ENCODE data around the gene CYP26B1.
"Not testable (repeated sequence)": the region's sequence is repeated elsewhere in the genome, so short reads cannot be mapped to it uniquely, and the experiment has no call there.

CYP26B1 gene

DNA sequence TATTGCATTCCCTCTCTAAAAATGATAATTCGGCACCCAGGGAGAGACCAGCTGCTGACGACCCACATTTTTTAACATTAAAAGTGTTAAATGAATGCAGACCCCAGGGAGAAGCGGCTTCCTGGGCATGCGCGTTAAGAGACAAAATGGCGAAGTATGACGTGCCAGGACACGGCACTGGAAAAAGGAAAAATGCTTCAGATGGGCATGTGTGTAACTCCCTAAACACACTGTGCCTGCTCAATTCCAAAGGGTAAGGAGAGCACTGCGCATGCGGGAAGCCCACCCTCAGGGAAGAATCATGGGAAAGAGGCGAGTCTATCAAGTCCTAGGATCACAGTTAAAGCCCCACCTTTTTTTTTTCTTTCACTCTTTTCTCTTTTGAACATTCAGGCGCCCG is 58.1 kb downstream of the CYP26B1 start:
- TF ChIP-seq, protein P1, sequence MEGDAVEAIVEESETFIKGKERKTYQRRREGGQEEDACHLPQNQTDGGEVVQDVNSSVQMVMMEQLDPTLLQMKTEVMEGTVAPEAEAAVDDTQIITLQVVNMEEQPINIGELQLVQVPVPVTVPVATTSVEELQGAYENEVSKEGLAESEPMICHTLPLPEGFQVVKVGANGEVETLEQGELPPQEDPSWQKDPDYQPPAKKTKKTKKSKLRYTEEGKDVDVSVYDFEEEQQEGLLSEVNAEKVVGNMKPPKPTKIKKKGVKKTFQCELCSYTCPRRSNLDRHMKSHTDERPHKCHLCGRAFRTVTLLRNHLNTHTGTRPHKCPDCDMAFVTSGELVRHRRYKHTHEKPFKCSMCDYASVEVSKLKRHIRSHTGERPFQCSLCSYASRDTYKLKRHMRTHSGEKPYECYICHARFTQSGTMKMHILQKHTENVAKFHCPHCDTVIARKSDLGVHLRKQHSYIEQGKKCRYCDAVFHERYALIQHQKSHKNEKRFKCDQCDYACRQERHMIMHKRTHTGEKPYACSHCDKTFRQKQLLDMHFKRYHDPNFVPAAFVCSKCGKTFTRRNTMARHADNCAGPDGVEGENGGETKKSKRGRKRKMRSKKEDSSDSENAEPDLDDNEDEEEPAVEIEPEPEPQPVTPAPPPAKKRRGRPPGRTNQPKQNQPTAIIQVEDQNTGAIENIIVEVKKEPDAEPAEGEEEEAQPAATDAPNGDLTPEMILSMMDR (conservative IDR thresholded peaks at IDR 0.05; ENCODE audit: control insufficient read depth, insufficient read depth, low read depth, low read length) = no peak
- DNase-seq (ENCODE audit: low read depth) = no peak
- H3K4me3 ChIP-seq (ENCODE audit: control insufficient read depth, low read depth, low read length) = no peak overlapping the region

DNA sequence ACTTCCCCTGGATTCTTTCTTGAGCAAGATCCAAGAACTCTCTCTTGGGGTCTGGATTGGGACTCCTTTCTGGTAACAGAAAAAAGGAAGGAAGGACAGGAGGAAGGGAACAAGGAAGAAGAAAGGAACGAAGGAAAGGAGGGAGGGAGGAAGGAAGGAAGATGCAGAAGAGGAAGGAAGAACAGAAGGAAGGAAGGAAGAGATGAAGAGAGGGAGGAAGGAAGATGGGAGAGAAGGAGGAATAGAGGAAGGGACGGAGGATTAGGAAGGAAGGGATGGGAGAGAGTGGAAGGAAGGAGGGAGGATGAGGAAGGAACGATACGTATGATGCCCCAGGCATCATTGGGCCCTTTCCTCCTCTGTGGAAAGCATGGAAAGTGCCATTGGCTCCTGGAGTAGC is 58.6 kb downstream of the CYP26B1 start:
- no peak for DNase-seq (ENCODE audit: low read depth)
- H3K4me3 ChIP-seq (ENCODE audit: control insufficient read depth, low read depth, low read length) = no peak overlapping the region
- TF ChIP-seq, protein P1 (conservative IDR thresholded peaks at IDR 0.05; ENCODE audit: control insufficient read depth, insufficient read depth, low read depth, low read length) = no peak

DNA sequence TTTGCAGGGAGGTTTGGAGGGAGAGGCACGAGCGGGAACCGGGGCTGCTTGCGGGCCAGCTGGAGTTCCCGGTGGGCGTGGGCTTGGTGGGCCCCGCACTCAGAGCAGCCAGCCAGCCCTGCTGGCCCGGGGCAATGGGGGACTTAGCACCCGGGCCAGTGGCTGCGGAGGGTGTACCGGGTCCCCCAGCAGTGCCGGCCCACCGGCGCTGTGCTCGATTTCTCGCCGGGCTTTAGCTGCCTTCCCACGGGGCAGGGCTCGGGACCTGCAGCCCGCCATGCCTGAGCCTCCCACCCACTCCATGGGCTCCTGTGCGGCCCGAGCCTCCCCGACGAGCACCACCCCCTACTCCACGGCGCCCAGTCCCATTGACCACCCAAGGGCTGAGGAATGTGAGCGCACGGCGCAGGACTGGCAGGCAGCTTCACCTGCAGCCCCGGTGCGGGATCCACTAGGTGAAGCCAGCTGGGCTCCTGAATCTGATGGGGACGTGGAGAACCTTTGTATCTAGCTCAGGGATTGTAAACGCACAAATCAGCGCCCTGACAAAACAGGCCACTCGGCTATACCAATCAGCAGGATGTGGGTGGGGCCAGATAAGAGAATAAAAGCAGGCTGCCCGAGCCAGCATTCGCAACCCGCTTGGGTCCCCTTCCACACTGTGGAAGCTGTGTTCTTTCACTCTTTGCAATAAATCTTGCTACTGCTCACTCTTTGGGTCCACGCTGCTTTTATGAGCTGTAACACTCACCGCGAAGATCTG is 60.6 kb downstream of the CYP26B1 start:
- not testable (repeated sequence) for H3K4me3 ChIP-seq (ENCODE audit: control insufficient read depth, low read depth, low read length); DNase-seq (ENCODE audit: low read depth)

DNA sequence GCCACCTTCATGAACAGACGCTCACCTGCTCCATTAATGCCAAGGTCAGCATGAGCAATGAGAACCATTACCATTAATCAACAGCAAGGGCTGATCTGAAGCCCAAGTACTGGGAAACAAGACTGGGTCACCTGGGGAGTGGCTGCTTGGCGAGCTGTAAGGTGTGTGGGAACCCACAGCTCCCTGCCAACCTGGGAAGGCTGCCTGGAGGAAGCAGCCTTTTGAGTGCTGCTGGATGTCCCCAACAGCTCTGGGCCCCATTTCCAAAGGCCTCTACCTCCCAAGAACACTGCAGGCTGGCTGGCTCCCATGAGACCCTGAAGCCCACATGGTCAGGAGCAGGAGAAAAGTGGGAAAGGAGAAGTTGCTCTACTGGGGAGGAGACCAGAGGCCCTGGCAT is 62.1 kb downstream of the CYP26B1 start:
- no peak overlapping the region for H3K4me3 ChIP-seq (ENCODE audit: control insufficient read depth, low read depth, low read length)
- TF ChIP-seq, protein P1 (conservative IDR thresholded peaks at IDR 0.05; ENCODE audit: control insufficient read depth, insufficient read depth, low read depth, low read length) = no peak
- DNase-seq (ENCODE audit: low read depth) = no peak

DNA sequence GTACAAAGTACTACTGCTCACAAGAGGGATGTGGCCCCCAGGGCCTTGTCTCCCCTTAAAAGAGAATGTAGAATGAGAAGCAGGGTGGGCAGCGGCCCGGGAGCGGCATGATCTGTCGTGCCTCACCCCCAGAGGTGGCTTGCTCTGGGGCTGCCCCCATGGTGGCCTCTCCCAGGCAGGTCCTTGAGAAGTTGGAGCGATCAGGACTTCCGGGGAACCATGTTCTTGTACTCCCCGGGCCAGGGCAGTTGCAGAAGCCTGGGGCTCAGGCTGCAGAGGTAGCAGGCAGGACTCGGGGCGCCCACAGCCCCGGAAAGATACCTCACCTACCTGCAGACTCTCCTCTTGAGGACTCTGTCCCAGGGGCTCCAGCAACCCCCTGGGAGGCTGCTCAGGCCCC is 62.6 kb downstream of the CYP26B1 start:
- no peak overlapping the region for H3K4me3 ChIP-seq (ENCODE audit: control insufficient read depth, low read depth, low read length)
- TF ChIP-seq, protein P1 (conservative IDR thresholded peaks at IDR 0.05; ENCODE audit: control insufficient read depth, insufficient read depth, low read depth, low read length) = no peak
- DNase-seq (ENCODE audit: low read depth) = no peak

DNA sequence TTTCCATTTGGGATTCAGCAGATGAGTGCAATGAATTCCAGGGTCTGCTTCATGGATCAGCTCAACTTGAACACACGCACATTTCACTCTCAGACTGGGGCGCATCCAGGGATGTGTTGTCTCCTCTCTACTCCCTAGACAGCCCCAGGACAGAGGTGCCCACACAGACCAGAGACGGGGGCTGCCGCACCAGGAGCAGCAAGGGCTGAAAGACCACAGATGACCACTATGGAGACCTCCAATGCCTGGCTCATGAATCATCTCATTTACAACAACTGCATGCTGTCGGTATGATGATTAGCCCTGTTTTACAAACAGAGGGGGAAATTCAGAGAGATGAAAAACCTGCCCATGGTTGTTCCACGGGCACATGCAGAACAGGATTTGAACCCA is 63.1 kb downstream of the CYP26B1 start:
- H3K4me3 ChIP-seq (ENCODE audit: control insufficient read depth, low read depth, low read length) = no peak overlapping the region
- TF ChIP-seq, protein P1 (conservative IDR thresholded peaks at IDR 0.05; ENCODE audit: control insufficient read depth, insufficient read depth, low read depth, low read length) = no peak
- no peak for DNase-seq (ENCODE audit: low read depth)

DNA sequence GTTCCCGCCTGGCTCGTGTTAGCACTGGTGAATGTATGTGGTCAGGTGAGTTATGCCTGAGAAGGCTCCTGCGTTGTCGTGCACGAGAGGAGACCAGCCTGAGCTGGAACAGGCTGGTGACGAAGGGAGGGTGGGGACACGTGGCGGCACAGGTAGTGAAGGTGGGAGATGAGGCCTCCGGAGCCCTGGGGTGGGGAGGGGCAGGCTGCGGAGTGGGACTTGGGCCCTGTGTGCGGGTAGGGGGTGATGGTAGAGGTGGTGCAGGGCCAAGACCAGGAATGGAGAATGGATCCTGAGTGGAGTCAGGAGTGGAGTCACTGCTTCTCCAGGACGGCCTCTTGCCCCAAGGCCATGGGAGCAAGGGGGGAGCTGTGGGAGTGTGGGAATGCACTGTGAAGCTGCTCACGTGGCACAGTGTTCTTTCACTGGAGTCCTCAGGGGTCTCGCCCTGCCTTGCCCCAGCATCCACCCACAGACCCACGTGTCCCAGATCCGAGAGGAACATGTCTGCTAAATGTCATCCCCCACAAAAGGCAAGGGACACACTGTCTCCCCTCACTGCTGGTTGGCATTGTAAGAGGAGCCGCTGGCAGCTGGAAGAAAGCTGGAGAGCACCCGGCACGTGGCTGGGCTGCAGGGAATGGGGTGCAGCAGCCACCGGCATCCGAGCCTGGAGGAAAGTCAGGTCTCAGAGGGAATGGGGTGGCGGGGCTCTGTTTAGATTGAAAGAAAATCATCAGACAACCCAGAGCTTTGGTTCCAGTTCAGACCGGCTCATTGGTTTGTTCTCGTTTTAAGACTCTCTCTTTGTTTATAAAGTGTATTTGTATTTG is 63.7 kb downstream of the CYP26B1 start:
- TF ChIP-seq, protein P1 (conservative IDR thresholded peaks at IDR 0.05; ENCODE audit: control insufficient read depth, insufficient read depth, low read depth, low read length) = no peak
- H3K4me3 ChIP-seq (ENCODE audit: control insufficient read depth, low read depth, low read length) = no peak overlapping the region
- no peak for DNase-seq (ENCODE audit: low read depth)

Measured in fibroblast of mammary gland (primary cell).